Stimulated activated CD4-positive, alpha-beta T cell treated with anti-CD3 and anti-CD28 coated beads, TNF-alpha, amount 100 ng/mL, for 1 hour (primary cell): ENCODE data around the gene MB21D2.
A peak's percentile ranks its signal among the peaks of the same experiment; 100 is the strongest.
"Not testable (repeated sequence)": the region's sequence is repeated elsewhere in the genome, so short reads cannot be mapped to it uniquely, and the experiment has no call there.

Experiments
- DNase-seq, 3 donors: peaks; one replicate each; pipeline ENCODE4 v3.0.0-alpha.2; 2020; ENCODE audit warnings: low read depth in 3 of 3, low spot score in 1 of 3

MB21D2 gene

GRCh38 chr3:192862408-192863090 is 55.1 kb downstream of the MB21D2 start:
- no peak for DNase-seq

DNA sequence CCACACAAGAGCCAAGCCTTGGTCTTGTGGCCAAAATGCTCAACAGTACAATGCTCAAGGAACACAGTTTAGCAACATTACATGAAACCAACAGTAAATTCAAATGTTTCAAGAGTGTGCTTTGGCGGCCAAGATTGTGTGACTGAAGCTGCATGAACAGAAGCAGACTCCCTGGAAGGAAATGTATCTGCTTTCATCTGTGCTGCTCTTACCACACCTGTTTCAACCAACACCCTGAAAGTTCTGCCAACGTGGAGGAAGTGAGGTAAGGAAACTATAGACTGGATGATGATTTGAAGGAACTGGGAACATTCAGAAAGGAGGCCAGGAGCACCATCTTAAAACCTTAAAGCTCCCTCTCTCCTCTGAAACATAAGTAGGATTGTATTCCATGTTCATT is 55.7 kb downstream of the MB21D2 start:
- DNase-seq, result no peak

DNA sequence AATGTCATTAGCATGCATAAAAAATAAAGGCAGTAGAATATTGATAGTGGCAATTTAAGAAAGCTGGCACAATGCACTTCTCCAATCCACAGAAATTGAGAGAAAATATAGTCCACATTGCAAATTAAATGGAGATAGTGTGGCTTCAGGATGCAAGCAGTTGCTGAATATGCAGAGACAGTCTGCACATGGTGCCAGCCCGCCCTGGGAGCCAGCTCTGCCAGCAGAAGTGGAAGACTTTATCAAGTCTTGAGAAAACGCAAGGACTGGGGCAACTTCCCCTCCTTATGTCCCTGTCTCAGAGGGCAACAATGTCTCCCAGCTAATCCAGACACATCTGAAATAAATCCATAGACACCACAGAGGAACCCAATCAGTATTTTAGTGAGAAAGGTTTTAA is 57.2 kb downstream of the MB21D2 start:
- no peak for DNase-seq

GRCh38 chr3:192858849-192859585 is 58.6 kb downstream of the MB21D2 start:
- DNase-seq, result no peak

DNA sequence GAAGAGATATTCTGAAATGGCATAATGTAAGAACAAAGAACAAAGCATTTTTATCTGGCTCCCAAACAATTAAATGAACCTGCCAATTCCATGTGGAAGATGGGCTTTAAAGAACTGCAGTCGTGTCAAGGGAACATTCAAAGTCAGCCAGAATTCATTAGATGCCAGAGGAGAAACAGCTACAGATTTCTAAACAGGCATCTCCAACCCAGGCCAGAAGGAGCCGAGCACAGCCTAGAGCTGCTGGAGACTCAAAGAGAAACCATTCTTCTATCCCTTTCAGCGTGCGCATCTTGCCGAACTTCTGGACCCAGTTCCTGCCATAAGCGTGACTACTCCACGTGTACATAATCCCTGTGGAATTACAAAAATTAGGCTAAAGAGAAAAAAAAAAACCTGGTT is 60.4 kb downstream of the MB21D2 start:
- DNase-seq, result no peak

DNA sequence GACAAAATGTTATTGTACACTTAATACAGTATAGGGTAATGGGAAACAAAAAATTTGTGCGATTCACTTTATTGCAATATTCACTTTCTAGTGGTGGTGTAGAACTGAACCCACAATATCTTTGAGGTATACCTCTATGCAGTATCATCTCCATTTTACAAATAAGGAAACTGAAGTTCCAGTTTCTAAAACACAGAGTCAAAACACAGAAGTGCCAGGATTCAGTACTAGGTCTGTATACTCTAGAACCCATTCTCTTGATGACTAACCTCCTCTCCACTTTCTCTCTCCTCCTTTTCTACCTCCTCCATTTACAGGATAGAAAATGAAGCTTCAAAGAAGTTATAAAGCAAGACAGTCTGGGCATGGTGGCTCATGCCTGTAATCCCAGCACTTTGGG is 62.2 kb downstream of the MB21D2 start:
- DNase-seq, result no peak

GRCh38 chr3:192851821-192852372 is 65.8 kb downstream of the MB21D2 start:
- DNase-seq, result no peak

GRCh38 chr3:192850451-192850981 is 67.1 kb downstream of the MB21D2 start:
- peak in 1 of 3 donors; percentile 7 for DNase-seq

DNA sequence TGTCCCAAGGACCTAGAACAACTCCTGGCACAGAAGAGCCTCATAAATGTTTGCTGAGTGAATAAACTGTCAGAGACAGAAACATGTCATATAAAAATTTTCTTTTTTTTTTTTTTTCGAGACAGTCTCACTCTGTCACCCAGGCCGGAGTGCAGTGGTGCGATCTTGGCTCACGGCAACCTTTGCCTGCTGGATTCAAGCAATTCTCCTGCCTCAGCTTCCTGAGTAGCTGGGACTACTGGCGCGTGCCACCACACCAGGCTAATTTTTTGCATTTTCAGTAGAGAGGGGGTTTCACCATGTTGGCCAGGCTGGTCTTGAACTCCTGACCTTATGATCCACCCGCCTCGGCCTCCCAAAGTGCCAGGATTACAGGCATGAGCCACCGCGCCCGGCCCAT is 67.8 kb downstream of the MB21D2 start:
- DNase-seq, result not testable (repeated sequence)

- DNase-seq, result no peak
These were observed 69.1 kb downstream of the MB21D2 start for GRCh38 chr3:192848371-192849233.

DNA sequence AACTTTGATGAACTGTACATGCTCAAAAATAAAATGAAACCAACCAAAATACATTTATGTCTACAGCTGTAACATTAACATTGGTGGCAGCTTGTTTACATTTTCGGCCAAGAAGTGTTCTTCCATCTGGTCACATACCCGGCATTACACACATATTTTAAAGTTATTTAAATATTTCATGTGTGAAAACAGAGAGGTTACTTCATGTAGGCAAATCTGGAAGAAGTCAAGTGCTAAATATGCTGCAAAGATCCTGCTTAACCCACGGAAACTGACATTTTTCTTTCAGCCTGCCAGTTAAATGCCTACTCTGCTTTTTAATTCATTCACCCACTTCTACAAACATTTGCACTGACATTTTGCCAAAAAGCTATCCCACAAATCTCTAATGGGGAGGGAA is 69.7 kb downstream of the MB21D2 start:
- no peak for DNase-seq

DNA sequence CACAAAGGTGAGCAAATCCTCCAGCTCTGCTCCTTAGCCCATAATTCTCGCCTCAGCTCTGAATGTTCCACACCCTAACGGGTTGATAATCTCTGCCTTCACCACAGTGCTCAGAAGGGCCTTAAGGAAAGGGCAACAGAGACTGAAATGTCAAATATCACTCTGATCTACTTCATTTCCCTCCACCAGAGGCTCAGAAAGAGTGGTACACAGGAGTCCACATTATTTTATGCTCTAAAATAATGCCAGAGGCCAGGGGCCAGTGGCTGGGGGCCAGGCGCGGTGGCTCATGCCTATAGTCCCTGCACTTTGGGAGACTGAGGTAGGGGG is 72.2 kb downstream of the MB21D2 start:
- DNase-seq, result no peak

- DNase-seq, result no peak
These were observed 72.7 kb downstream of the MB21D2 start for GRCh38 chr3:192844836-192845525.

- DNase-seq, result no peak
These were observed 73.2 kb downstream of the MB21D2 start for GRCh38 chr3:192844486-192844765.

GRCh38 chr3:192843723-192844485 is 73.8 kb downstream of the MB21D2 start:
- no peak for DNase-seq

GRCh38 chr3:192843119-192843518 is 74.5 kb downstream of the MB21D2 start:
- no peak for DNase-seq

DNA sequence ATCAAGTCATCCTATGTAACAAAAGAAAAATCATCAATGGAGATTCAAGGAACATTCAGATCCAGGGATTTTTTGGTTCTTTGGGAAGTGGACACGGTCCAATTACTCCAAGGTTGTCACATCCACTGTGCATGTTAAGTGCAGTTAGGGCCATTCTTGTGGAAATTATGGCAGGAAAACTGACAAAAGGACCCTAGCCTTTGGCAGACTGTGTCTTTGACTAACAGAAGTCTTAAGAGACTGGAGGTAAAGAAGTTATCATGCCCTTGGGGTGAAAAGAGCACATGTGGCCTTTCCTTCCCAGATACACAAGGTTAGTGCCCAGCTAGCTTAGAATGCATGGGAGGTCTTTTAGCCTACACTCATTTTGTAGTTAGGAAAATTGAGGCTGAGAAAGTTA is 74.9 kb downstream of the MB21D2 start:
- DNase-seq, result no peak

- no peak for DNase-seq
These were observed 75.5 kb downstream of the MB21D2 start for GRCh38 chr3:192842138-192842537.

DNA sequence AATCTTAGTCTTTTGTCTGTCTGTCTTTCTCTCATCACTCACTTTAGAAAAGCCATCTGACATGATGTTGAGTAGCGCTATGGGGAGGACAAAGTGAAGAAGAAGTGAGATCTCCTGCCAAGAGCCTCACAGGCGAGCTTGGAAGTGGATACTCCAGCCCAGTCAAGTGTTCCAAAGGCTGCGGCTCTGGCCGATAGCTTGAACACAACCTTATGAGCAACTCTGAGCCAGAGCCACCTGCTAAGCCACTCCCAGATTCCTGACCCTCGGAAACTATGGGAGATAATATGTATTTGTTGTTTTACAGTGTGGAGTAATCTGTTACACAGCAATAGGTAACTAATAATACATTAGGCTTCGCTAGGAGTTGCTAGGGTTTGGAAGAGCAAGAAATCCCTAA is 76.2 kb downstream of the MB21D2 start:
- no peak for DNase-seq

GRCh38 chr3:192840143-192840836 is 77.4 kb downstream of the MB21D2 start:
- no peak for DNase-seq
